ENCODE measurements around the gene PDE4D. TPM values are rescaled to one million over a fixed set of nuclear protein-coding genes. Genes with fewer than 3 reads are reported as not detected.

The PDE4D gene
- total RNA-seq, 1 experiment from 2014 or later, result 2.4 TPM

GRCh38 chr5:59204114-59204897 lies 689.2 kb downstream of the PDE4D start:
- DNase-seq (ENCODE audit: low read depth, low spot score) (no peak), ATAC-seq (no peak)
- H3K4me1 ChIP-seq (ENCODE audit: control insufficient read depth, insufficient read depth, low read length), result no peaks in the 10 kb centered on the region
- ChIA-PET CTCF (no interaction called here), POLR2A (no interaction called here)
- intact Hi-C loops (cut with micrococcal nuclease; ENCODE audit: unreplicated experiment) (no loop called here), in situ Hi-C loops (cut with HindIII; ENCODE audit: low pct_unique_long_range_greater_than_20kb, low sequenced_read_pairs) (no loop called here)
- no peaks in the 10 kb centered on the region for H3K27me3 ChIP-seq (ENCODE audit: control insufficient read depth, insufficient read depth, low read length)
- H3K4me3 ChIP-seq (ENCODE audit: low read depth in 2 of 2, low read length in 2 of 2), result no peak overlapping the region
- no peaks in the 10 kb centered on the region for H3K36me3 ChIP-seq (ENCODE audit: control insufficient read depth, insufficient read depth, low read length)
- no peak overlapping the region for H3K27ac ChIP-seq (ENCODE audit: low read length)
- H3K9me3 ChIP-seq (ENCODE audit: control insufficient read depth, insufficient read depth, low read depth, low read length), result peaks cover 3% of the 10 kb centered on the region; the same call in 1 of the 2 replicates
- TF ChIP-seq CTCF (IDR thresholded peaks at IDR 0.05), result no peak
- TF ChIP-seq, protein P1, sequence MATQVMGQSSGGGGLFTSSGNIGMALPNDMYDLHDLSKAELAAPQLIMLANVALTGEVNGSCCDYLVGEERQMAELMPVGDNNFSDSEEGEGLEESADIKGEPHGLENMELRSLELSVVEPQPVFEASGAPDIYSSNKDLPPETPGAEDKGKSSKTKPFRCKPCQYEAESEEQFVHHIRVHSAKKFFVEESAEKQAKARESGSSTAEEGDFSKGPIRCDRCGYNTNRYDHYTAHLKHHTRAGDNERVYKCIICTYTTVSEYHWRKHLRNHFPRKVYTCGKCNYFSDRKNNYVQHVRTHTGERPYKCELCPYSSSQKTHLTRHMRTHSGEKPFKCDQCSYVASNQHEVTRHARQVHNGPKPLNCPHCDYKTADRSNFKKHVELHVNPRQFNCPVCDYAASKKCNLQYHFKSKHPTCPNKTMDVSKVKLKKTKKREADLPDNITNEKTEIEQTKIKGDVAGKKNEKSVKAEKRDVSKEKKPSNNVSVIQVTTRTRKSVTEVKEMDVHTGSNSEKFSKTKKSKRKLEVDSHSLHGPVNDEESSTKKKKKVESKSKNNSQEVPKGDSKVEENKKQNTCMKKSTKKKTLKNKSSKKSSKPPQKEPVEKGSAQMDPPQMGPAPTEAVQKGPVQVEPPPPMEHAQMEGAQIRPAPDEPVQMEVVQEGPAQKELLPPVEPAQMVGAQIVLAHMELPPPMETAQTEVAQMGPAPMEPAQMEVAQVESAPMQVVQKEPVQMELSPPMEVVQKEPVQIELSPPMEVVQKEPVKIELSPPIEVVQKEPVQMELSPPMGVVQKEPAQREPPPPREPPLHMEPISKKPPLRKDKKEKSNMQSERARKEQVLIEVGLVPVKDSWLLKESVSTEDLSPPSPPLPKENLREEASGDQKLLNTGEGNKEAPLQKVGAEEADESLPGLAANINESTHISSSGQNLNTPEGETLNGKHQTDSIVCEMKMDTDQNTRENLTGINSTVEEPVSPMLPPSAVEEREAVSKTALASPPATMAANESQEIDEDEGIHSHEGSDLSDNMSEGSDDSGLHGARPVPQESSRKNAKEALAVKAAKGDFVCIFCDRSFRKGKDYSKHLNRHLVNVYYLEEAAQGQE (IDR thresholded peaks at IDR 0.05; ENCODE audit: insufficient read depth in 1 of 2, low read depth in 2 of 2, low read length in 1 of 2), result no peak
- TF ChIP-seq POLR2AphosphoS5 (IDR thresholded peaks at IDR 0.05; ENCODE audit: low read depth, low read length), result no peak
- no peak for TF ChIP-seq TCF7L2 (IDR thresholded peaks at IDR 0.05; ENCODE audit: low read depth, low read length)
- TF ChIP-seq SIN3A (IDR thresholded peaks at IDR 0.05; ENCODE audit: borderline replicate concordance, insufficient read depth, low read depth, low read length), result no peak
- no TSS peak for BruUV-seq (replicated peaks)

DNA sequence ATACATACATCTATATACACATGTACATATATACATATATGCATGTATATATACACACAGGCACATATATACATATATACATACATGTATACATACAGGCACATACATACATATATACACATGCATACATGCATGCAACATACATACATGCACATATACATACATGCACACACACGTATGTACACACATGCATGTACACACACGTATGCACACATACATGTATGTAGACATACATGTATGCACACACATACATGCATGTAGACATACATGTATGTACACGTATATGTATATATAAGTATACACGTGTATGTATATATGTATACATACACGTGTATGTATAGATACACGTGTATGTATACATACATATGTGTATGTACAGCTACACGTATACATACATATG lies 693.7 kb downstream of the PDE4D start:
- Histone ChIP-seq H3K9me3 (ENCODE audit: control insufficient read depth, insufficient read depth, low read depth, low read length) (peaks cover 3% of the 10 kb centered on the region; the same call in 1 of the 2 replicates), H3K27ac (ENCODE audit: low read length) (no peak overlapping the region), H3K27me3 (ENCODE audit: control insufficient read depth, insufficient read depth, low read length) (no peaks in the 10 kb centered on the region), H3K36me3 (ENCODE audit: control insufficient read depth, insufficient read depth, low read length) (no peaks in the 10 kb centered on the region), H3K4me1 (ENCODE audit: control insufficient read depth, insufficient read depth, low read length) (no peaks in the 10 kb centered on the region), H3K4me3 (ENCODE audit: low read depth in 2 of 2, low read length in 2 of 2) (no peak overlapping the region)
- BruUV-seq (replicated peaks), result no TSS peak
- in situ Hi-C loops (cut with HindIII; ENCODE audit: low pct_unique_long_range_greater_than_20kb, low sequenced_read_pairs) (no loop called here), intact Hi-C loops (cut with micrococcal nuclease; ENCODE audit: unreplicated experiment) (no loop called here)
- no peak for TF ChIP-seq SIN3A (IDR thresholded peaks at IDR 0.05; ENCODE audit: borderline replicate concordance, insufficient read depth, low read depth, low read length)
- no peak for TF ChIP-seq POLR2AphosphoS5 (IDR thresholded peaks at IDR 0.05; ENCODE audit: low read depth, low read length)
- no peak for TF ChIP-seq TCF7L2 (IDR thresholded peaks at IDR 0.05; ENCODE audit: low read depth, low read length)
- TF ChIP-seq, protein P1 (IDR thresholded peaks at IDR 0.05; ENCODE audit: insufficient read depth in 1 of 2, low read depth in 2 of 2, low read length in 1 of 2), result no peak
- TF ChIP-seq CTCF (IDR thresholded peaks at IDR 0.05), result no peak
- POLR2A ChIA-PET, result no interaction called here
- ATAC-seq, result no peak
- CTCF ChIA-PET, result no interaction called here
- no peak for DNase-seq (ENCODE audit: low read depth, low spot score)
